B cell (primary cell): ENCODE data around the gene MRPL23. TPM values are rescaled to one million over a fixed set of nuclear protein-coding genes. Genes with fewer than 3 reads are reported as not detected.

Source experiments
- ATAC-seq: fragments of 200-7000 bp; cut with Tn5 transposase; one replicate; pipeline ENCODE4 v1.10.0; 2021; ENCODE audit warnings: low read depth, mild to moderate bottlenecking, moderate number of reproducible peaks, moderate library complexity
- CTCF ChIA-PET: fragments of 350-600 bp; sonication (Branson Sonifier 250); formaldehyde crosslinking; loops from one replicate; lab custom pipeline; 2021; ENCODE audit warnings: antibody characterized with exemption, inconsistent platforms; lab: Charles Lee
- POLR2A ChIA-PET: fragments of 350-600 bp; sonication (Branson Sonifier 250); formaldehyde crosslinking; loops from one replicate; lab custom pipeline; 2021; ENCODE audit warnings: antibody characterized with exemption; lab: Charles Lee
- DNase-seq: peaks from one replicate; pipeline ENCODE4 v3.0.0; 2013
- H2AFZ ChIP-seq: 2 replicates; pipeline ENCODE4 v1.6.1; 2012; ENCODE audit warnings: mild to moderate bottlenecking, low read depth, low read length; ENCODE audit not compliant: insufficient read depth, poor library complexity, severe bottlenecking
- H3K27ac ChIP-seq, 2 donors: 1 replicate in 1 of 2; 2 replicates in 1 of 2; pipeline ENCODE4 v1.5.1; 2012 to 2013; ENCODE audit warnings: low read length in 2 of 2, mild to moderate bottlenecking in 2 of 2, moderate library complexity in 1 of 2
- H3K27me3 ChIP-seq, 4 experiments: fragments of 200-600 bp in 1 of 4; sonication (generic) in 1 of 4; replicated peaks in 1 of 4; 1 replicate in 2 of 4; 2 replicates in 2 of 4; pipeline versions ENCODE4 v1.6.1 to v1.7.0; 2013 to 2016; ENCODE audit warnings: low read length in 3 of 4, mild to moderate bottlenecking in 2 of 4, mixed read lengths in 1 of 4, moderate library complexity in 1 of 4; ENCODE audit not compliant: insufficient read depth in 4 of 4, control insufficient read depth in 3 of 4; ENCODE audit errors: control extremely low read depth in 1 of 4
- H3K36me3 ChIP-seq, 2 experiments: replicated peaks in 1 of 2; 1 replicate in 1 of 2; 2 replicates in 1 of 2; pipeline versions ENCODE4 v1.6.1 to v1.7.1; 2013; ENCODE audit warnings: low read length in 1 of 2; ENCODE audit not compliant: insufficient read depth in 2 of 2, control insufficient read depth in 1 of 2; ENCODE audit errors: control extremely low read depth in 1 of 2, extremely low read depth in 1 of 2
- H3K4me1 ChIP-seq, 2 donors: fragments of 200-600 bp in 1 of 2; sonication (generic) in 1 of 2; 1 replicate in 1 of 2; 2 replicates in 1 of 2; pipeline versions ENCODE4 v1.5.1 to v1.6.1; 2013 to 2017; ENCODE audit warnings: low read length in 2 of 2; ENCODE audit not compliant: control insufficient read depth in 2 of 2, insufficient read depth in 2 of 2
- H3K4me2 ChIP-seq: replicated peaks from 2 replicates; pipeline ENCODE3; 2012; ENCODE audit warnings: mild to moderate bottlenecking, low read depth, low read length; ENCODE audit not compliant: poor library complexity, severe bottlenecking
- H3K4me3 ChIP-seq, 5 experiments: fragments of 200-600 bp in 1 of 5; sonication (generic) in 1 of 5; 1 replicate in 3 of 5; 2 replicates in 2 of 5; pipeline versions ENCODE4 v1.5.1 to v1.7.0; 2011 to 2016; ENCODE audit warnings: low read length in 4 of 5, mild to moderate bottlenecking in 4 of 5, low read depth in 2 of 5, control low read depth in 1 of 5, moderate library complexity in 1 of 5; ENCODE audit not compliant: insufficient read depth in 1 of 5; ENCODE audit errors: control extremely low read depth in 1 of 5, extremely low read depth in 1 of 5
- H3K79me2 ChIP-seq: fragments of 200-600 bp; sonication (generic); one replicate; pipeline ENCODE4 v1.6.0; 2016; ENCODE audit warnings: low read length; ENCODE audit not compliant: control insufficient read depth, insufficient read depth
- H3K9ac ChIP-seq: fragments of 200-600 bp; sonication (generic); 2 replicates; pipeline ENCODE4 v1.6.1; 2017; ENCODE audit warnings: mild to moderate bottlenecking, low read length, moderate library complexity
- H3K9me3 ChIP-seq, 3 donors: one replicate each; pipeline versions ENCODE4 v1.6.1 to v1.7.1; 2013; ENCODE audit warnings: low read length in 2 of 3; ENCODE audit not compliant: control insufficient read depth in 2 of 3, insufficient read depth in 1 of 3; ENCODE audit errors: control extremely low read depth in 1 of 3
- H4K20me1 ChIP-seq: 2 replicates; pipeline ENCODE4 v1.6.0; 2012; ENCODE audit warnings: mild to moderate bottlenecking, low read length; ENCODE audit not compliant: insufficient read depth, control insufficient read depth, poor library complexity, severe bottlenecking
- H3K27ac Mint-ChIP-seq: one replicate; pipeline ENCODE4 v1.8.0; 2021; ENCODE audit warnings: mixed read lengths
- H3K27me3 Mint-ChIP-seq: one replicate; pipeline ENCODE4 v1.8.0; 2021; ENCODE audit warnings: mixed read lengths
- H3K4me1 Mint-ChIP-seq: one replicate; pipeline ENCODE4 v1.8.0; 2021; ENCODE audit warnings: mixed read lengths
- H3K4me3 Mint-ChIP-seq: one replicate; pipeline ENCODE4 v1.8.0; 2021; ENCODE audit warnings: mixed read lengths
- H3K9me3 Mint-ChIP-seq: one replicate; pipeline ENCODE4 v1.8.0; 2022; ENCODE audit warnings: mixed read lengths; ENCODE audit not compliant: insufficient read depth
- EZH2 ChIP-seq: IDR thresholded peaks from 2 replicates; pipeline ENCODE4 v1.6.1; 2012; ENCODE audit warnings: borderline replicate concordance, low read depth, mild to moderate bottlenecking, moderate library complexity, low read length; ENCODE audit not compliant: insufficient read depth, poor library complexity, severe bottlenecking
- WGBS: methylation state at CpG from one replicate; pipeline ENCODE4 v1.1.5; 2013; ENCODE audit warnings: missing lambda C conversion rate; ENCODE audit not compliant: insufficient coverage; 5-methylcytosine and 5-hydroxymethylcytosine counted together
- intact Hi-C: fragments of 100-400 bp; cut with micrococcal nuclease; formaldehyde crosslinking; loops from one replicate; pipeline ENCODE4 v1.10.0; 2022
- polyA plus RNA-seq: library from polyadenylated mRNA; depleted of rRNA; stranded (reverse); fragments of >200 nt; gene quantifications from 2 replicates; pipeline ENCODE4 v1.2.3, GENCODE V29; 2012
- total RNA-seq, 2 donors: library from RNA; stranded (reverse); fragments of 120-200 nt in 1 of 2; gene quantifications; 1 replicate in 1 of 2; 2 replicates in 1 of 2; pipeline versions ENCODE4 v1.2.3 to v1.2.4, GENCODE V29; 2013 to 2022
- TF ChIP-seq, protein P1 (sequence below): fragments of 200-600 bp; IDR thresholded peaks from one replicate; pipeline ENCODE4 v1.8.0; 2022; ENCODE audit warnings: antibody characterized with exemption, mild to moderate bottlenecking

MRPL23 gene
- total and polyA plus RNA-seq, 2 donors (not counting 1 experiment from before 2014, with no cell fraction given) = 47.8 to 63.2 TPM

DNA sequence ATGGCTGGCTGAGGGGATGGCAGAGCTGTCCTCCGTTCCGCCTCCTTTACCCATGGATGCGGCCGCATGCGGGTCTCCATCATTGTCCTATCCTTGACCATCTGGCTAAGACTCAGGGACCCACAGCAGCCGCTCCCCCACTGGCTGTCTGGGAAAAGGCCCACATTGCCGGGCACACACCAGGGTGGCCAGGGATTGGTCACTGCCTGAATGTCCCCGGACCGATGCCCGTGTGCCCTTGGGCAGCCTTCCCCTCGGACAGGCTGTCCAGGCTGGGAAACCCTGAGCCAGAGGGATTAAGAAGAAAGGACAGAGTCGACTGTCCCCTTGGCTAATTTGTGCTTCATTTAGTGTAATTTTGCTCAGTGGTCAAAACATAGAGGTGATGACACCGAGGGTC is 28.1 kb downstream of the MRPL23 start:
- Histone ChIP-seq H3K27ac (no peak overlapping the region), H3K27me3 (no peaks in the 10 kb centered on the region), H4K20me1 (no peaks in the 10 kb centered on the region), H3K4me2 (no peak overlapping the region), H3K9ac (no peak overlapping the region), H2AFZ (no peak overlapping the region), H3K4me3 (no peak overlapping the region), H3K36me3 (no peaks in the 10 kb centered on the region), H3K9me3 (no peaks in the 10 kb centered on the region), H3K79me2 (no peaks in the 10 kb centered on the region), H3K4me1 (no peaks in the 10 kb centered on the region)
- intact Hi-C loops = no loop called here
- CTCF ChIA-PET = no interaction called here
- H3K9me3 Mint-ChIP-seq = no peaks in the 10 kb centered on the region
- TF ChIP-seq, protein P1, sequence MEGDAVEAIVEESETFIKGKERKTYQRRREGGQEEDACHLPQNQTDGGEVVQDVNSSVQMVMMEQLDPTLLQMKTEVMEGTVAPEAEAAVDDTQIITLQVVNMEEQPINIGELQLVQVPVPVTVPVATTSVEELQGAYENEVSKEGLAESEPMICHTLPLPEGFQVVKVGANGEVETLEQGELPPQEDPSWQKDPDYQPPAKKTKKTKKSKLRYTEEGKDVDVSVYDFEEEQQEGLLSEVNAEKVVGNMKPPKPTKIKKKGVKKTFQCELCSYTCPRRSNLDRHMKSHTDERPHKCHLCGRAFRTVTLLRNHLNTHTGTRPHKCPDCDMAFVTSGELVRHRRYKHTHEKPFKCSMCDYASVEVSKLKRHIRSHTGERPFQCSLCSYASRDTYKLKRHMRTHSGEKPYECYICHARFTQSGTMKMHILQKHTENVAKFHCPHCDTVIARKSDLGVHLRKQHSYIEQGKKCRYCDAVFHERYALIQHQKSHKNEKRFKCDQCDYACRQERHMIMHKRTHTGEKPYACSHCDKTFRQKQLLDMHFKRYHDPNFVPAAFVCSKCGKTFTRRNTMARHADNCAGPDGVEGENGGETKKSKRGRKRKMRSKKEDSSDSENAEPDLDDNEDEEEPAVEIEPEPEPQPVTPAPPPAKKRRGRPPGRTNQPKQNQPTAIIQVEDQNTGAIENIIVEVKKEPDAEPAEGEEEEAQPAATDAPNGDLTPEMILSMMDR = no peak
- no peak for TF ChIP-seq EZH2
- no CpG with 5 or more reads among the region's 13 CpGs for WGBS
- no peak overlapping the region for H3K27ac Mint-ChIP-seq
- ATAC-seq (no peak), DNase-seq (no peak)
- POLR2A ChIA-PET = no interaction called here
- H3K4me3 Mint-ChIP-seq = no peak overlapping the region
- H3K4me1 Mint-ChIP-seq = no peaks in the 10 kb centered on the region
- no peaks in the 10 kb centered on the region for H3K27me3 Mint-ChIP-seq

DNA sequence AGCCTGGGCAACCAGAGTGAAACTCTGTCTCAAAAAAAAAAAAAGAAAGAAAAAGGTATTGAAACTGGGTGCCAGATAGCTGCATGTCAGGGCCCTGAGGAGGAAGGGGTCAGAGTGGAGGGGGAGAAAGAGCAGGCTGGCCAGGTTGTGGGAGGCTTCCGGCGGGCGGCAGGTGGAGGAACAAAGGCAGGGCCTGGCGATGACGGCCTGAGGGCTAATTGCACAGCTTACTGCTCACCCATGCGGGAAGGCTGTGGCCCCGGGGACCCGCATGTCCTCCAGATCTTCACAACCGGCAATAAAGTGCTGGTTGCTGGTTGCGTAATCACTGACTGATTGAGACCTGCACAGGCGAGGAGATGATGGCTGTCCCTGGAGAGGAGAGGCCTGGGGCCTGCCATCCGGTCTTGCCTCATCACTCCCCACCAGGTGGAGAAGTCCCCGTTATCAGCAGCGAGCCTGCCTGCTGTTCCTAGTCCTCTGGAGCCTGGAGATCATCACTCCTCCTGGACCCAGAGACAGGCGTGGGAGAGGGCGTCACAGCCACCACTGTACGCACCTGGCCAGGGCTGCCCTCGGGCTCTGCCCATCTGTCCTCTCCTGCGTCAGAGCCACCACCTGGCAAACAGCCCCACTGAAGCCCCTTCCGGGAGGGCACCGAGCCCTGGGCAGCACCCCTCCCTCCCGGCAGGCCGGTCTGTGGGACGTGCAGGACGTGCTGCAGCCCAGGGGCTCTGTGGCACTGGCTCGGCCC is 31.8 kb downstream of the MRPL23 start:
- H4K20me1 ChIP-seq = no peaks in the 10 kb centered on the region
- POLR2A ChIA-PET = no interaction called here
- H2AFZ ChIP-seq = no peak overlapping the region
- H3K36me3 ChIP-seq = no peaks in the 10 kb centered on the region
- no peak overlapping the region for H3K9ac ChIP-seq
- no peaks in the 10 kb centered on the region for H3K79me2 ChIP-seq
- intact Hi-C loops = no loop called here
- no peak overlapping the region for H3K27ac Mint-ChIP-seq
- H3K4me3 ChIP-seq = no peak overlapping the region
- H3K27ac ChIP-seq = no peak overlapping the region
- H3K27me3 ChIP-seq = no peaks in the 10 kb centered on the region
- ATAC-seq (peak; percentile 10), DNase-seq (no peak)
- no peak for TF ChIP-seq EZH2
- TF ChIP-seq, protein P1 = no peak
- CTCF ChIA-PET = no interaction called here
- WGBS = no CpG with 5 or more reads among the region's 26 CpGs
- H3K4me1 Mint-ChIP-seq = no peaks in the 10 kb centered on the region
- H3K9me3 Mint-ChIP-seq = no peaks in the 10 kb centered on the region
- H3K4me2 ChIP-seq = no peak overlapping the region
- no peaks in the 10 kb centered on the region for H3K9me3 ChIP-seq
- H3K4me3 Mint-ChIP-seq = no peak overlapping the region
- no peaks in the 10 kb centered on the region for H3K4me1 ChIP-seq
- H3K27me3 Mint-ChIP-seq = no peaks in the 10 kb centered on the region
